ENCODE measurements around the gene FTO.

DNA sequence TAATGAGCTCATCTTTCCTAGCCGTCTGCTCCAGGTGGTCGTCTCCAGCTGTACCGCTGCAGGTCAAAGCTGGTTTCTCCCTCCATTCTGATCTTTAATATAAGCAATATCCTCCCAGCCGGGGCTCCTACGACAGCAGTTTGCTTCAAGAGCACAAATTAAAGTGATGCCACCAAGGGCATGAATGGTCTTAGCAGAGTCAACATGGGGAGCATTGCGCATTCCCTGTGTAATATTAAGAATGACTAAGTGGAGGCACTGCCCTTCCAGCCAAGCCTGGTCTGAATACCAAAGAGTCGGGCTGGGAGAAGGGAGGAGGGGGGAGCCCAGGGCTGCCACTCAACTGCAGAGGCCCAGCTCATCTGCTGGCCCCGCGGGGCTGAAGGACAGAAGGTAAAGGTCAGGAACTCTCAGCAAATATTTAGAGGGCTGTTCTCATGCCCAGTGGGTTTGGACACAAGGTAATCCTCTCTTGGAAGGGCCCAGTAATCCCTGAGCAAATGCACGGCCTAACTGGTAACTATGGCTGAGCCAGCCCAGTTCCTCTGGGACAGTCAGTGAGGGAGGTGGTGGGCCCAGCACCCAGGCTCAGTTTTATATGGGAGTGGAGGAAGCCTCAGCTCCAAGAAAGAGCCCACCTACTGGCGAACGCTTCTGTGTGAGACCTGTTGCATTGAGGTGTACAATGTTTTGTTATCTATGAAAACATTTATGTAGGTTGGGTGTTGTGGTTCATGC lies 461.4 kb downstream of the FTO start:
- TF ChIP-seq GATA2 (IDR thresholded peaks at IDR 0.05; ENCODE audit: low read depth, low read length) (no peak), GATA3 (IDR thresholded peaks at IDR 0.05; ENCODE audit: low read depth, low read length) (no peak)
